GM18909 (cell line): ENCODE results near the gene ACER1.
"Not testable (repeated sequence)": the region's sequence is repeated elsewhere in the genome, so short reads cannot be mapped to it uniquely, and the experiment has no call there.

Source experiments
- ATAC-seq: cut with Tn5 transposase; IDR thresholded peaks from one replicate; pipeline ENCODE4 v1.9.1; 2021; ENCODE audit warnings: mild to moderate bottlenecking; ENCODE audit not compliant: unreplicated experiment, poor library complexity

ACER1 gene, protein sequence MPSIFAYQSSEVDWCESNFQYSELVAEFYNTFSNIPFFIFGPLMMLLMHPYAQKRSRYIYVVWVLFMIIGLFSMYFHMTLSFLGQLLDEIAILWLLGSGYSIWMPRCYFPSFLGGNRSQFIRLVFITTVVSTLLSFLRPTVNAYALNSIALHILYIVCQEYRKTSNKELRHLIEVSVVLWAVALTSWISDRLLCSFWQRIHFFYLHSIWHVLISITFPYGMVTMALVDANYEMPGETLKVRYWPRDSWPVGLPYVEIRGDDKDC

DNA sequence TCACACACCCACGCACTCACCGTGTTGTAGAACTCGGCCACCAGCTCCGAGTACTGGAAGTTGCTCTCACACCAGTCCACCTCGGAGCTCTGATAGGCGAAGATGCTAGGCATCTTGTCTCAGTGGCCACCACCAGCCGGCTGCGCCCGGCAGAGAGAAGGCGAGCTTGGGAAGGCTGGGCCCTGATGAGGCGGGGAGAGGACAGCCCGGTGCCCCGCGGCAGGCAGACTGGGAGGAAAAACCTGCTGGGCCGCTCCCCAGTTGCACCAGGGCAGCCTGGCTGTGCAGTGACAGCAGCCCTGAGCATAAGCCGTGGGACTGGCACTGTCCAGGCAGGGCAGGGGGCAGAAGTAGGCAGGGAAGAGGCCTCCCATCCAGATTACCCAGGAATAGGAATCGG is at the start of gene ACER1:
Gene ACER1, minus strand, starts transcription at position 174 of the 400 bp plus-strand sequence. Its CDS starts 61 bp downstream, at position 113.
- ATAC-seq: no peak

DNA sequence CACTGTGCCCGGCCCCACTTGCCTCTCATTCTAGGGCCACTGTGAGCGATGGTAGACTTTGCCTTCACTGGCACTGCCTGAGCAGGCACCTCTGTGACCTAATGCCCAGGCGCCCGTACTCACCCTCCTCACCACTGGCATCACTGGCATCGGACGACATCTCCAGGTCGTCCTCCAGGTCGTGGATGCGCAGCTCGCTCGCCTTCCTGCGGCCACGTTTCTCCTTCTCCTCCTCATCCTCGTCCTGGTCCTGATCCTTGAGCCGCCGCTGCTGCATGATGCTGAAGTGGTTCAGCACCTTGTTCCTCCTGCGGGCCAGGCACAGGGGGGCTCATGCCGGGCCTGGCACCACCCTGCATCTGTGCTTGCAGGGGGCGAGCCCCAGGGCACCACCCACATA is 49.8 kb upstream of the ACER1 start:
- no peak for ATAC-seq

DNA sequence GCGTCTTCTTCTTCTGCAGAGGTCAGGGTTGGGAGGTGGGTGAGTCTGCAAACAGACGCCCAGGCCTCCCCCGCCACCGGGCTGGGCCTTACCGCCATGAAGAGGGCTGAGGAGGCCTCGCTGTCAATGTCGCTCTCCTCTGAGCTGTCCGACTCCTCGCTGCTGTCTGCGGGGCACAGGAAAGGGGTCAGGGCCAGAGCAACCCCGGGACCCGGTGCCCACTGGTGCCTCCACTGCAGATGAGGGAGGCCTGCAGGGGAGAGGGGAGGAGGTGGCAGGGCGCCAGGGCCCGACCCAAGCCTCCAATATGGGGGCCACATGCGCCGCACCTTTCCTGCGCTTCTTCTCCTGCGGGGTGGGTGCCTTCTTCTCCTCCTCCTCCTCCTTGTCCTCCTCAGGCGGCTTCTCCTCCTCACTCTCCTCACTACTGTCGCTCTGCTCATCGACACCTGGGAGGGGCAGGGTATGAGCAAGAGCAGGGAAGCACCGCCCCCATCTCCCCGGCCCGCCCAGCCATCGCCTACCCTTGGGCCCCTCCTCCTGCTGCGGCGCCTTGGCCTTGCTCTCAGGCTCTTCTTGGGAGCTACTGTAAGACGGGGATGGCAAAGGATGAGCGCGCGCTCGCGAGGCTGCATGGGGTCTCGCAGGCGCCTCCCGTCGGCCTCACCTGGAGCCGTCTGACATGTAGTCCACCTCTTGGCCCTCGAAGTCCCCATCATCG is 47.8 kb upstream of the ACER1 start:
- no peak for ATAC-seq

DNA sequence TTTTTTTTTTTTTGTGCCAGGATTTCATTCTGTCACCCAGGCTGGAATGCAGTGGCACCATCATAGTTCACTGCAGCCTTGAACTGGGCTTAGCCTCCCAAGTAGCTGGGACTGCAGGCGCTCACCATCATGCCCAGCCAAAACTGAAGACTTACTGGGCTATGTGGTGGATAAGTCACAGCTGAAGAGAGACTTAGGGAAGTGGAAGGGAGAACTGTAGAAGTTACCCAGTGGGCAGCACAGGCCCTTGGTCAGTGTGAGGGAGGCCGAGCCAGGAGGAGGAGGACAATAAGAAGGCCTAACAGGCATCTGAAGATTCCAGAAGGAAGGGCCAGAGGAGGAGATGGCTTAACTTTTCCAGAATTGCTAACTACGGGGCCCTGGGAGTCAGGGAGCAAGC is 46.3 kb upstream of the ACER1 start:
- no peak for ATAC-seq

DNA sequence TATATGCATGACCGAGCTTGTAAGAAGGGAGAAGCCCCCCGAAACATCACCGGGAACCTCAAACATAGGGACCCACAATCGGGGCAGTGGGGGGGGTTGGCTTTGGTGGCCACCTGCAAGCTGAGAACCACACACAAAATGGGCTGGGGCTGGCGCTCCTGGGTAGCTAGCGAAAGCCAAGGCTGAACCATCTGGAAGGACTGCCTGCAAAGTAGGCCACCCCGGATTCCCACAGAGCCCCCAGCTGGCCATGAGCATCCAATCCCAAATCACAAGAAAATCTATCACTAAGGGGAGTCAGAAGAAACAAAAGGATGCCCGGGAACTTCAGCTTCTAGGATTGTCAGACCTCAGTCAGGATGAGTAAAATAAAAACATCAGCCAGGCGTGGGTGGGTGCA is 45.1 kb upstream of the ACER1 start:
- ATAC-seq: no peak

DNA sequence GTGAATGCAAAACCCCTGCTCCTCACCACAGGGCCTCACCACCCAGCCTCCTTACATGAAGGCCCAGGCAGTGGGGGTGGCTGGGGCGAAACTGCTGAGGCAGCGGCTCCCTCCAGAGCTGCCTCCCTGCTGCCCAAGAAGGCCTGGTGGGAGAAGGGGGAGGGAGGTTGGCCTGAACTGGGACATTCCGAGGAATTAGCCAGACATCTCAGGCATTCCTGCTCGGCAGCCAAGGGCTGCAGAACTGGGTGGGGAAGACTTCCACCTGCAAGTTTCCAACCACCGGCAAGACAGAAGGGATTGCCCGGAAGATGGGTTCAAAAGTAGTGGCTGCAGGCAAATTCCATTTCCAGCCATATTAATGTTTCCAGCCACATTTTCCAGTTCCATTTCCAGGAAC is 44.6 kb upstream of the ACER1 start:
- no peak for ATAC-seq

DNA sequence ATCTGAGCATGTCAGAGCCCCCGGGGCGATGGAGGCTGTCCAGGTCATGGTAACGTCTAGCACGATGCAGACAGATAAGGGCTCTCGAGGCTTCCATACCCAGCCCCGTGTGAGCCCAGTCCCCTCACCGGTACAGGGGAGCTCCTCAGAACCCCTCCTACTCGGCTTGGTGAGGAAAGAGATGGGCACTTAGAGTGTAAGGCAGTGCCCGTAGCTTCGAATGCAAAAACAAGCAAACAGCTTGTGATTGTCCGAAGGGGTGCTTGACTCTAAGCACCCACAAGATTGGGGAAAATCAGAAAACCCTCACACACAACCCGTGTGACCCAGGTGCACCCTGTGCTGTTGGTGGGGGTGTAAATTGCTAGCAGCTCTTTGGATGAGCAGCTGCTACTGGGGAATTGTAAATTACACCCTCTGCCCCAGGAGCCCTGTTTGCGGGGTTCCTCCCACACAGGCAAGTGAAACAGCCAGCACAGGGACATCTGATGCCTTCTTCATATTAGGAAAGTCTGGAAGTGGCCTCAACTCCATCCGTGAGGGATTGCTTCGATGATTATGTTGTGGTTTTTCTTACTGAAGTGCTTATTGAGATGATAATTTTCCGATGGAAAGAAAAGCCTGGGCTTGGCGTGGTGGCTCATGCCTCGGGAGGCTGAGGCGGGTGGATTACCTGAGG is 43.2 kb upstream of the ACER1 start:
- ATAC-seq: no peak

DNA sequence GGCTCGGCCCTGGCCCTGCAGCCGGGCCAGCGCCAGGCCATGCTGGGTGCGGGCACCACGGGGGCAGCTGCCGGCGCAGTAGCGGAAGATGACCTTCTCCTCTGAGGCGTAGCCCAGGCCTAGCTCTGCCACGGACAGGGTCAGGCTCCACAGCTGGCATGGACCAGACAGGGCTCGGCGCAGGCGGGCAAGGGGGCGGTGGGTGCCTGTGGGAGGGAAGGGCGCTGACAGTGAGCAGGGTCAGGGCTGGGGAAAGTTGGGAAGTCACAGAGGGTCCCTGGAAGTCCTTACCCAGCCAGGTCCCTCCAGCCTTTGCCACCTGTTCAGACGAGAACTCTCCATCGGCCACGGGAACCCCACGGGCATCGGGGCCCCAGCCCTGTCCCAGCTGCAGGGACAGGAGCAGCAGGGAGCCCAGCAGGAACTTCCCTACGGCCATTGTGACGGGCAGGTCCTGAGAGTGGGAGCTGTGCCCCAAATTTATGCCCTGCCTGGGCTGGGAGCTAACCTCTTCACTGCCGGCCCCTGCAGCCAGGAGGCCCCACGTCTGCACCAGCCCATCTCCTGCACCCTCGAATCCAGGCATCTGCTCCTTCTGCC is 42.1 kb upstream of the ACER1 start, which contains the start of gene PSPN:
Gene PSPN, minus strand, starts transcription at position 523 of the 600 bp plus-strand sequence. Its CDS starts 84 bp downstream, at position 439.
- no peak for ATAC-seq

DNA sequence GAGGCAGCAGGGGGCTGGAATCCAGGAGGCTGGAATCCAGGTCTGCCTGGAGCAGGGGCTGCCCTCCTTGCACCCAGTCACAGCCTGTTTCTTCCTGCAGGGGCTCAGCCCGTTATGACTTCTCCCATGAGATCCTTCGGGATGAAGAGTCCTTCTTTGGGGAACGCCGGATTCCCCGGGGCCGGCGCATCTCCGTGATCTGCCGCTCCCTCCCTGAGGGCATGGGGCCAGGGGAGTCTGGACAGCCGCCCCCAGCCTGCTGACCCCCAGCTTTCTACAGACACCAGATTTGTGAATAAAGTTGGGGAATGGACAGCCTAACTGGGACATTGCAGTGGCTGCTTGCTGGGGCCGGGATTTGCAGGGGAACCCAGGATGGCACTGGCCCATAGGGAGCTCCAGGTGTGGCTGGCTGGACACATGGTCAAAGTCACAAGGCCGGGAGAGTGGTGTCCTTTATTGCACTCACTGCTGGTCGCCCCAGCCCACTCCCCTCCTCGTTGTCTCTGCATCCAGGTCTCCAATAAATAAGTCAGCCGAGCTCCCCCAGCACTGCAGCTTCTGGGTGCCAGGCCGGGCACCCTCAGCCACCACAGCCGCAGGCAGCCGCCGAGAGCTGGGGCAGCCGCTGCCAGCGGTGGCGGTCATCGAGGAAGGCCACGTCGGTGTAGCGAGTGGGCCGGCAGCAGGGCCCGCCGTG is 41.4 kb upstream of the ACER1 start:
- ATAC-seq: no peak

DNA sequence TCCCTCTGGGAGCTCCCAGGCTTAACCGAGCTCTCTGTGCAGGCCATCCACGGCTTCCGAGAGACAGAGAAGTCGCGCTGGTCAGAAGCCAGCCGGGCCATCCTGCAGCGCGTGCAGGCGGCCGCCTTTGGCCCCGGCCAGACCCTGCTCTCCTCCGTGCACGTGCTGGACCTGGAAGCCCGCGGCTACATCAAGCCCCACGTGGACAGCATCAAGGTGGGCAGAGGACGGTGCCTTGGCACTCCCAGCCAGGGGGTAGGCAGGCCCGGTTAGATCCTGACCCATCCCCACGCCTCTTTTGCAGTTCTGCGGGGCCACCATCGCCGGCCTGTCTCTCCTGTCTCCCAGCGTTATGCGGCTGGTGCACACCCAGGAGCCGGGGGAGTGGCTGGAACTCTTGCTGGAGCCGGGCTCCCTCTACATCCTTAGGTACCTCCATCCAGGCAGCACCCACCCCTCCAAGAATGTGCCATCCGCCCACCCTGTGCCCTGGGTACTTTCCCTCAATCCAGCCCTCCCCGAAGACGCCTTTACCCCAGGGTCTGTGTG is 40.8 kb upstream of the ACER1 start:
- no peak for ATAC-seq

DNA sequence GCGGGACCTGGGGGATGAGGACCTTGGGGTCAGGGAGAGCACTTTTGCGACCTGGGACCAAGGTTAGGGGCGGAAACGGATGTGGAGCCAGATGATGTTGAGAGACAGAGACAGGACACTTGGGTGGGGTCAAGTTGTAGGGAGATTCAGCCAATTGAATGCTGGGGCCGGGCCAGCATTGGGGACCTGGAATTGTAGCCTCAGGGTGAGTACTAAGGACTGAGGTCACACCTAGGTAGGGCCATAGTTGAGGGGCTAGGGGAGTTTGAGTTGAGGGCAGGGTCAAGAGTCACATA is 40.3 kb upstream of the ACER1 start:
- no peak for ATAC-seq

DNA sequence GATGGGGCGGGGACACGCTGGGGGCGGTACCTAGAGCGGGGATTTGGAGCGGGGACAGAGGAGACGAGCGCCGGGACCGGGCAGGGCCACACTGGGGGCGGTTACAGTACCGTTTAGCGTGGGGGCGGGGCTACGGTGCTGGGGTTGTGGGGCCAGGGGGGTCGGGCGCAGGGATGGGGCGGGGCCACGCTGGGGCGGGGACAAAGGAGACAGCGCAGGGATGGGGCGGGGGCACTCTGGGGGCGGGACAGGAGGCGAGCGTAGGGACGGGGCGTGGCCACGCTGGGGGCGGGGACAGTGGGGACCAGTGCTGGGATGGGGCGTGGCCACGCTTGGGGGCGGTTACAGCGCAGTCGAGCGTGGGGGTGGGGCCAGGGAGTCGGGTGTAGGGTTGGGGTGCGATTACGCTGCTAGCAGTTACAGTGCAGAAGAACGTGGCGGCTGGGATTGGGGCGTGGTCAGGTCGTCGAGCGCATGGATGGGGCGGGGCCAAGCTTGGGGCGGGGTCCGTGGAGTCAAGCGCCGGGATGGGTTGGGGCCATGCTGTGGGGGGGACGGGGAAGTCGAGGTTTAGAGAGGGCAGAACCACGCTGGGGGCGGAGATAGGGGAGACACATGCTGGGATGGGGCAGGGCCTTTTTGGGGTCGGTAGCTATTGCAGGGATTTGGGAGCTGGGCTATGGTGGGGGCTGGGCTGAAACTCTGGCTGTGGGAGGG is 39.8 kb upstream of the ACER1 start:
- ATAC-seq: peak; percentile 65

DNA sequence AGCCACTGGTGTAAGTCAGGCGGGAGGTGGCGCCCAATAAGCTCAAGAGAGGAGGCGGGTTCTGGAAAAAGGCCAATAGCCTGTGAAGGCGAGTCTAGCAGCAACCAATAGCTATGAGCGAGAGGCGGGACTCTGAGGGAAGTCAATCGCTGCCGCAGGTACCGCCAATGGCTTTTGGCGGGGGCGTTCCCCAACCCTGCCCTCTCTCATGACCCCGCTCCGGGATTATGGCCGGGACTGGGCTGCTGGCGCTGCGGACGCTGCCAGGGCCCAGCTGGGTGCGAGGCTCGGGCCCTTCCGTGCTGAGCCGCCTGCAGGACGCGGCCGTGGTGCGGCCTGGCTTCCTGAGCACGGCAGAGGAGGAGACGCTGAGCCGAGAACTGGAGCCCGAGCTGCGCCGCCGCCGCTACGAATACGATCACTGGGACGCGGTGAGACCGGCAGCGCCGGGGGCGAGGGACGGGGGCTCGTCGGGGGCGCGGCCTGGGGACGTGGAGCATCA is 39.2 kb upstream of the ACER1 start, which contains the start of gene ALKBH7:
Gene ALKBH7, plus strand, starts transcription at position 201 of the 502 bp plus-strand sequence. Its CDS starts 27 bp downstream, at position 228.
- peak; percentile 73 for ATAC-seq

DNA sequence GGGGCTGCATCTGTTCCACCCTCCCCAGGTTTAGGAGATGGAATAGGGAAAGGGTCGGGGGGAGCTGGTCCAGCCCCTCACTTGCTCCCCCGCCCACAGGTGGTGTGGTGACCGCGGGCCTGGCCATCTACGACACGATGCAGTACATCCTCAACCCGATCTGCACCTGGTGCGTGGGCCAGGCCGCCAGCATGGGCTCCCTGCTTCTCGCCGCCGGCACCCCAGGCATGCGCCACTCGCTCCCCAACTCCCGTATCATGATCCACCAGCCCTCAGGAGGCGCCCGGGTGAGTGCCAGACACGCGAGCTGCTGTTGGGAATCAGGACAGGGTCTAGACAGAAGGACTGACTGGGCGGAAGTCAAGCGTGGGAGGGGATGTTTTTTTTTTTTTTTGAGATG is 30.9 kb upstream of the ACER1 start:
- no peak for ATAC-seq

DNA sequence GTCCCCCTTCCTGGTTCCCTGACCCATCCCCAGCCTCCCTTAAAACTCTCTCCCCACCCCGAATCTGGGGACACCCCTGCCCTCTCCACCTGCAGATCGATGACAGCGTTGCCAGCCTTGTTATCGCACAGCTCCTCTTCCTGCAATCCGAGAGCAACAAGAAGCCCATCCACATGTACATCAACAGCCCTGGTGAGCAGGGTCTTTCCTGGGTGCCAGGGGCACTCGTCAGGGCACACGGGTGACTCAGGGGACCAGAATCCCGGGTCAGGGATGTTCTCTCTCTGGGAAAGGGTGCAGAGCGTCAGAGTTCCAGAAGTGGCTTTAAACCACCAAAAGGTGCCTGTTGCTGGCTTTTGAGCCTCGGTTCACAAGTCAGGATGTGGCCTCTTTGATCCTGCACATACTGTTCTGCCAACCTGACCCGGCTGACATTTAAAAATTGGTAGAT is 29.0 kb upstream of the ACER1 start:
- peak; percentile 15 for ATAC-seq

DNA sequence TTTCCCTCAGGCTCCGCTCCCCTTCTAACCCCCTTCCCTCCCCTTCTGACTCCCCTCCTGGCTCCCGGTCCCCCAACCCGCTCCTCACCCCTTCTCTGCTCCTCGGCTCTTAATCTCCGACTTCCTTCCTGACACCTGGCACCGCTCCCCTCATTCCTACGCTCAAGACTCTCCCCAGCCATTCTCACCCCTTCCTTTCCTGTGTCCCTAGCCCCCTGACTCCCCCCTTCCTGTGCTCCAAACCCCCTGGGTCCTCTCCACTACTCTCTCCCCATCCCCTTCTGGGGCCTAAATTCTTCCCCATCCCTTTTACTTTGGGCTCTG is 28.6 kb upstream of the ACER1 start:
- peak; percentile 2 for ATAC-seq

DNA sequence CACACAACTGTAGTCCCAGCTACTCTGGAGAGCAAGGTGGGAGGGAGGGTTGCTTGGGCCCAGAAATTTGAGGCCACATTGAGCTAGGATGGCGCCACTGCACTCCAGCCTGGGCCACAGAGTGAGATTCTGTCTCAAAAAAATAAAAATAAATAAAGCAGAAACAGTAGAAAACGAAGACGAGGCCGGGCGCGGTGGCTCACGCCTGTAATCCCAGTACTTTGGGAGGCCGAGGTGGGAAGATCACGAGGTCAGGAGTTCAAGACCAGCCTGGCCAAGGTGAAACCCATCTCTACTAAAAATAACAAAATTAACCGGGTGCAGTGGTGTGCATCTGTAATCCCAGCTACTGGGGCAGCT is 27.4 kb upstream of the ACER1 start:
- not testable (repeated sequence) for ATAC-seq

DNA sequence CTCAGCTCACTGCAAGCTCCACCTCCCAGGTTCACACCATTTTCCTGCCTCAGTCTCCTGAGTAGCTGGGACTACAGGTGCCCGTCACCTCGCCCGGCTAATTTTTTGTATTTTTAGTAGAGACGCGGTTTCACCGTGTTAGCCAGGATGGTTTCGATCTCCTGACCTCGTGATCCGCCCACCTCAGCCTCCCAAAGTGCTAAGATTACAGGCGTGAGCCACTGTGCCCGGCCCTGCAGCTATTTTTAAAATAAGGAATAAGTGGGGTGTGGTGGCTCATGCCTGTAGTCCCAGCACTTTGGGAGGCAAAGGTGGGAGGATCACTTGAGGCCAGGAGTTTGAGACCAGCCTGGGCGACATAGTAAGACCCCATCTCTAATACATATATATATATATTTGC is 27.0 kb upstream of the ACER1 start:
- ATAC-seq: not testable (repeated sequence)

DNA sequence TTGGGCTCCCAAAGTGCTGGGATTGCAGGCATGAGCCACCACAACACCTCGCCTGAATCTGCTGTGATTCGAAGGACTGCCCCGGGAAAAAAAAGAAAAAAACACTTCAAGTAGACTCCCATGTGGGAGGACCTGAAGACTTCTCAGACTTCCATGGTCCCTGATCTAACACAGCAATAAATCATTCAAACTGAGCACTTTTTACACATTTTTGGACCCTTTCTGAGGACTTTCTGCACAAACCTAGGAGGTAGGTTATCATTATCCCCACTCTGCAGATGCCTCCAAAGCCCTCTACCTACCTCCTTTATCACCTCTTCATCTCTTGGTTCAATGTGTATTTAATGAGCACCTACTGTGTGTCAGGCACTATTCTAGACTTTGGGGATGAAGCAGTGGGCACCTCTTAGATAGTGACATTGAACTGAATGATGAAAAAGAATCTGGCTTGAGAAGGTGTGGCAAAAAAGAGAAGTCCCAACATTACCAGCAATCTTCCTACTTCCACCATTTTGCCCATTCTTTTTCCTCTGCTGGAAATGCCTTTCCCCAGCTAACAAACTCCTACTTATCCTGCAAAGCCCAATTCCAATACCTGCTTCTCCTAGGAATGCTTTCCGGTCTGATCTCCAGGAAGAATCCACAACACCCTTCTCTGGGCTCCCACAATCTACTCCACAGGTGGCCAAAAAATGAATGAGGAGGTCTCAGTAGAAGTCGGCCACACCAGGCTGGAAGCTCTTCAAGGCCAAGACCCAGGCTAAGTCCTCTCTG is 26.3 kb upstream of the ACER1 start:
- no peak for ATAC-seq
